GM18868 (cell line): ENCODE results near the gene IL17RC.

Experiments
- ATAC-seq: cut with Tn5 transposase; IDR thresholded peaks from one replicate; pipeline ENCODE4 v1.9.1; 2021; ENCODE audit warnings: mild to moderate bottlenecking, moderate library complexity; ENCODE audit not compliant: unreplicated experiment

The IL17RC gene

DNA sequence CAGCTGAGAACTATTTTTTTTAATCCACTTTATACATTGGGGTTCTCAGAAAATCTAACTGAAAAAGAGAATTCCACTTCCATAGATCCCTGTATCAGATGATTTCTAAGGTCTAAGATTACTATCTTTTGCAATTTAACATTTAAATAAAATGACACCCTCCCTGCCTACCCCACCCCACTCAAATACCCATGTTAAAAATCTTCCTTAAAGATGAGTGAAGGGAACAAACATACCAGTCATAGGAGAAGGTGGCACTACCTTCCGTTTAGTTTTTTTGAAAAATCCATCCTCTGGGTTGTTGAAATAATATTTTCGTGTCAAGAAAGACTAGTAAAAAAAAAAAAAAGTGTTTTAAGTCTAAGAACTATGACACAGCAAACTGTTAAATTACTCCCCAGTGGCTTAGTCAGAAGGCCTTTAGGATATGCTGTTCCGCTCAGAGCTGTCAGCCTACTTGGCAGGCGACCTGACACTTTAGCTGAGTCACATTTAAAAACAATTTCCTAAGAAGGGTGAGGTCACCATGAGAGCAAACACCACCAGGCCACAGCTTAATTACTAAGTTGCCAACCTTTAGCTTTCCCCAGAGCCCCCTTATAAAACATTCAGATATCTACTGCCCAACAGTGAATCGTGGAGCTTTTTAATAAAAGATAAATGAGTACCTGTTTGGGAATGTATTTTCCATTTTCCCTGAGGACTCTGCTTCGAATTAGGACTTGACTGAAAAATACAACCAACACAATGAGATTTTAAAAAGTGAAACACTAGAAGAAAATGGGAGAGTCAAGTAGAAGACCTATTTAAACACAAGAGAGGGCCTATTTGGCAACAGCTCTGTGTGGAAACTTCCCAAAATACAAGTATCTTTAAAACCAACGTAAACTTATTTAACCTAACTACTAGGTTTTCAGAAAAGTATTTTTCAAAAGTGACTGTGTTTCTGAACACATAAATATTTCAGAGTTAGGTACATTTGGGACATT, 60.1 kb downstream of the IL17RC start:
- ATAC-seq: no peak

- no peak for ATAC-seq
These were observed 61.9 kb downstream of the IL17RC start for GRCh38 chr3:9978710-9979305.

DNA sequence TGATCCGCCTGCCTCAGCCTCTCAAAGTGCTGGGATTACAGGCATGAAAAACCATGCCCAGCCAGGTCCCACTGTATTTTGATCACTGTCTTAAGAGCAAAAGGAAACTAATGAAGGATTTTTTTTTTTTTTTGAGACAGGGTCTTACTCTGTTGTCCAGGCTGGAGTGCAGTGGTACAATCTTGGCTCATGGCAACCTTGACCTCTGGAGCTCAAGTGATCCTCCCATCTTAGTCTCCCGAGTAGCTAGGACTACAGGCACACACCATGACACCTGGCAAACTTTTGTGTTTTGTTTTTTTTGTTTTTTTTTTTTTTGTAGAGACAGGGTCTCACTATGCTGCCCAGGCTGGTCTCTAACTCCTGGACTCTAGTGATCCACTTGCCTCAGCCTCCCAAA, 63.4 kb downstream of the IL17RC start:
- ATAC-seq: no peak
